ENCODE measurements around the gene TNFSF12.

The TNFSF12 gene

DNA sequence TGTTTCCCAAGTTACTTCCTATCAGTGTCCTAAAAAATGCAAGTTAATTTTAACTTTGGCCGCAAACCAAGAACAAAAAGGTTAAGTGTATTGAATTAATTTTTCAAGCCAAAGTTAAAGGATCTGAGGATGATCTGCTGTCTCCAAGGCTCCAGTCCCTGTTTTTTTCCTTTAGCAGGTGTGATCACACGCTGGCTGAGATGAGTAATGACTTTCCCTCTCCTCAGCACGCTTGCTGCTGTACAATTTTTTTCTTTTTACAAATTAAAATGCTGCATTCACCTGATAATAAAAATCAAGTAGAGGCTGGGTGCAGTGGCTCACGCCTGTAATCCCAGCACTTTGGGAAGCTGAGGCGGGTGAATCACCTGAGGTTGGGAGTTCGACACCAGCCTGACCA is 3.9 kb upstream of the TNFSF12 start:
- no peak for DNase-seq

DNA sequence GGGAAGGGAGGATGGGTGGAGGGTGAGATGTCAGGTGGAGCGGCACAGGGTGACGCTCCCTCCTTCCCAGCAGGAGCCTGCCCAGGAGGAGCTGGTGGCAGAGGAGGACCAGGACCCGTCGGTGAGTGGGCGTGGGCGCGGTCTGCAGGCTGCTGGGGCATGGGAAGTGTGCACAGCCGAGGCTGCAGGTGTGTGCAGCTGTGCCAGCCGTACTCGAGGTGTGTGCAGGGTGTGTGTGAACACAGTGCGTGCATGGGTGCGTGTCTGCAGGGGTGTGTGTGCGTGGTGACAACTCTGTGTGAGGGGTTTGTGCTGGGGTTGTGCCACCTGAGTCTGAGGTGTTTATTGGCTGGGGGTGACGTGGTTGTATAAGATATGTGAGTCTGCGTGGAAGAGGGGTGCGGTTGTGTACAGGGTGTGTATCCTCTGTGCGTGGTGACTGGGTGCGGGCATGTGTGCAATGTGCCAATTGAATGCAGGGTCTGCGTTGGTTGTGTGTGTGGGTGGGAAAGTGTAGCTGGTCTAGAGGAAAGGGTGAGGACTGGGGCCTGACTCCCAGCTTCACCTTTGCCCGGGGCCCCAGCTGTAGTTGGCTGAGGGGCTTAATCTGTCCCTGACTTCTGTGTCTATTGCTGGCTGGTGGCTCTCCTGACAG is 670 bp downstream of the TNFSF12 start:
- DNase-seq, result no peak

DNA sequence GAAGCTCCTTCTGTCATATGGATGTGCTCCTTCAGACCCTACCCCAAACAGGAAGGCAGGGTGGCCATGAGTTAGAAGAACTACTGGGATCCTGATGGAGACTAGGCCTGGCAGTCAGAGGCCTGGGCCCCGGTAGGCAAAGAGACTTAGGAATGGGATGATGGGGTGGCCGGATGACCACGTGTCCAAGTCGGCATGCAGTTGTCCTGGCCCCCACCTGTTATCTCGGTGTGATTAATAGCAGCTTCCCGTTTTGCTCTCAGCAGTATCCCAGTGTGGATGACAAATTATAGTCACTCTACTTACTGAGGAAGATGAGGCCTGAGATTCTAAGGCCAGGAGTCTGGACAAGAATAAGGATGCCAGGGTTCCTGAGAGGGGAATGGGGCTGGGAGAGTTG is 1.5 kb downstream of the TNFSF12 start:
- DNase-seq, result no peak

DNA sequence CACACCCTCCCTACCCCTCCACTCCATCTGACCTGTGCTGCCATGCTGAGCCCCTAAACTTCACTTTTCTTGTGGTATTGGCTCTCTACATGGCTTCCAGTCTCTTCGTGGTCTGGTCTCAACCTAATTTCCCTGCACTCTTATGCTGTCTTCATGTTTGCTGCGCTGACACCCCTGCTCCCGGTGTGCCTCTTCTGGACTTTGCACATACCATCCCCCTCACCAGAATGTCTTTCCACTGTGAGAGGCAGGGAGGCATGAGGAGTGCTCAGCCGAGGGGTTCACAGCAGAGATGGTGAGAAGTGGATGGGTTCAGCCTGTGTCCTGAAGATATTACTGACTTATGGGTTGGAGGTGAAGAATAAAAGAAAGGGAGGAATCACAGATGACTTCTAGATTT is 2.5 kb downstream of the TNFSF12 start:
- no peak for DNase-seq

DNA sequence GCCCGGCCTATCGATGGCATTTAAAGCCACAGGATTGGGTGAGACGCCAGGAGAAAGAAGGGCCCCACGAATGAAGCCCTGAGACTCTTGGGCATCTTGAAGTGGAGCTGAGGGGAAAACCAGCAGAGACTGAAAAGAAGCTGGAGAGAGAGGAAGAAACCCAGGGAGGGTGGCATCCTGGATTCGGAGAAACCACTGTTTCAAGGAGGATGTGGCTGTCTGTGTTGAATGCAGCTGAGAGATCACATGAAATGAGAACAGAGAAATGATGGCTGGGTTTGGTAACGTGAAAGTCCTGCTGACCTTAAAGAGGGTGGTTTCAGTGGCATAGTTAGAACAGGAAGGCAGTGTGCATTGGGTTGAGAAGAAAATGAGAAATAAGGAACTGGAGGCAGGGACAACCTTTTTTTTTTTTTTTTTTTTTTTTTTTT is 3.8 kb downstream of the TNFSF12 start:
- DNase-seq, result no peak

DNA sequence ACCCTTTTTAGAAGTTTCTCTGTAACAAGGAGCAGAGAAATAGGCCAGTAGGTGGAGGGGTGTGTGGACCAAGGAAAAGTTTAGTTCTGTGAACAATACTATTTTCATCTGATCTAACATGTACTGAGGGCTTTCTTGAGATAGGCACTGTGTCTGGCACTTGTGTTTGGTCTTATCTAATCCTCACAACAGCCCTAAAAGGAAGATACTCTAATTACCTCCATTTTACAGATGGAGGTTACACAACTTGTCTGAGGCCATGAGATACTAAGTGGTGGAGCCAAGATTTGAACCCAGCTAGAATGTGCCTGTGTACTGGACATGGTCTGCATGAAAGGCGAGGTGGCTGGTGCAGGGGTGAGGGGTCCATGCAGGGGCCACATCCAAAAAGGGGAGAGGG is 4.5 kb downstream of the TNFSF12 start:
- no peak for DNase-seq

DNA sequence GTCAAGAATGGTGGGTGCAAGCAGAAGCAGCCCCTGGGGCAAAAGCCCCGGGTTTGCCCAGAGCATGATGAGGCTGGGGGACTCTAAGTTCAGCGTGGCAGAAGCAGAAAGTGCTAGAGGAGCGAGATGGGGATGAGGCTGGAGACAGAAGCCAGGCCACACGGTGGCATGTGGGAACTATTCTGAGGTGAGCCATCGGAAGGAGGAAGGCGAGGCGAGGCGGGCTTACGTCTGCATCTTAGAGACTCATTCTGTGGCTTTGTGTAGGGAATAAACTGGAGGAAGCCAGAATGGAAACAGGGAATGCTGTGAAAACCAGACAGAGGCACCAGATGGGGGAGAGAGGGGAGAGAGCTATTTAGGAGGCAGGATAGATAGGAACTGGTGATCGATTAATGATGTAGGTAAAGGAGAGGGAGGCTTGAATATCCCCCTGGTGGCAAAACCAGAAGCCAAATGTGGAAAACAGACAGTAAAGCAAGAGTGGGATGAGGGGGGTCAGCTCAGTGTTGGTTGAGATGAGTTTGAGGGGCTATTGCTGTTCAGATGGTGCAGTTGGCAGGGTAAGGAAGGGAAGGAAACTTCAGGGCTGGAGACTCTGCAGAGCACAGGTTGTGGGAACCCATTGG is 6.6 kb downstream of the TNFSF12 start:
- DNase-seq, result no peak

DNA sequence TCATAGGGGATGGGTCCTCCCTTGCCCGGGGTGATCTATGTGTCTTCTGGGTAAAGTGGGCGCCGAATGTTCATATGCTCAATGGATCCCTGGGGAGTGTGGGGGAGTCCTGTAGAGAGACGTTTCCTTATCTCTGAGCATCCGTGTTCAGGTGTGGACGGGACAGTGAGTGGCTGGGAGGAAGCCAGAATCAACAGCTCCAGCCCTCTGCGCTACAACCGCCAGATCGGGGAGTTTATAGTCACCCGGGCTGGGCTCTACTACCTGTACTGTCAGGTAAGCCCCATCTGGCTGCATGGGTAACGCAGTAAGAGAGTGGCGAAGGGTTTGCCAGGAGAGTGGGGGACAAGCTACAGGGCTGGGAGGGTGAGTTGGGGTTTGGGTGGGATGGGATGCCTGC is 7.8 kb downstream of the TNFSF12 start:
- no peak for DNase-seq

DNA sequence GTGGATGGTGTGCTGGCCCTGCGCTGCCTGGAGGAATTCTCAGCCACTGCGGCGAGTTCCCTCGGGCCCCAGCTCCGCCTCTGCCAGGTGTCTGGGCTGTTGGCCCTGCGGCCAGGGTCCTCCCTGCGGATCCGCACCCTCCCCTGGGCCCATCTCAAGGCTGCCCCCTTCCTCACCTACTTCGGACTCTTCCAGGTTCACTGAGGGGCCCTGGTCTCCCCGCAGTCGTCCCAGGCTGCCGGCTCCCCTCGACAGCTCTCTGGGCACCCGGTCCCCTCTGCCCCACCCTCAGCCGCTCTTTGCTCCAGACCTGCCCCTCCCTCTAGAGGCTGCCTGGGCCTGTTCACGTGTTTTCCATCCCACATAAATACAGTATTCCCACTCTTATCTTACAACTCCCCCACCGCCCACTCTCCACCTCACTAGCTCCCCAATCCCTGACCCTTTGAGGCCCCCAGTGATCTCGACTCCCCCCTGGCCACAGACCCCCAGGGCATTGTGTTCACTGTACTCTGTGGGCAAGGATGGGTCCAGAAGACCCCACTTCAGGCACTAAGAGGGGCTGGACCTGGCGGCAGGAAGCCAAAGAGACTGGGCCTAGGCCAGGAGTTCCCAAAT is 8.4 kb downstream of the TNFSF12 start:
- no peak for DNase-seq

DNA sequence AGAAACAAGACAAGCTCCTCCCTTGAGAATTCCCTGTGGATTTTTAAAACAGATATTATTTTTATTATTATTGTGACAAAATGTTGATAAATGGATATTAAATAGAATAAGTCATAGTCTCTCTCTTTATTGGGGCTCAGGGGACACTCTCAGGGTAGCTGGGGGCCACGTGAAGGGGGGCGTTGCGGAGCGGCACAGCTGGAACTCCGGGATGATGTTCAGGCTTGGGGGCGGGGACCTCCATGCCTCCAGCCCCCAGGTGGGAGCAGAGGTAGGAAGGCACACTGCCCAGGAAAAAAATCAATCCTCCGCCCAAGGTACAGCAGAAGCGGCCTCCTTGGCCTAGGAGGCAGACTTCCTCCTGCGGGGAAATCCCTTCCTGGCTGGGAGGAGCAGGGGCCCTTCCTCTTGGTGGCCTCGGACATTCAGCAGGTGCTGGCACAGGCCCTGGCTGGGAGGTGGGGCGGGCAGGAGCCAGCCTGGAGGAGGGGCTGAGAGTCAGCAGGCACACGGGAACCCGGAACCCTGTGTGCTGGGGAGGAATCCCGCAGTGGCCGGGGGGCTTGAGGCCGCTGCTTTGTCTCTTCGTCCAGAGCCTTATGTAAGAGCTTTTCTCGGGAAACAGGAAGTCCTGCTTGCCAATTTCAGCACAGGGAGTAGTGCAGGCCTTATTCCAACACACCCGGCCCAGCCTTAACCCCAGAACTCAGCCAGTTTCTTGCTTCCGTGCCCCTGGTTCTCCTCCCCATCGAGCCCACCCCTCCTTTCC is 9.1 kb downstream of the TNFSF12 start:
- no peak for DNase-seq

DNA sequence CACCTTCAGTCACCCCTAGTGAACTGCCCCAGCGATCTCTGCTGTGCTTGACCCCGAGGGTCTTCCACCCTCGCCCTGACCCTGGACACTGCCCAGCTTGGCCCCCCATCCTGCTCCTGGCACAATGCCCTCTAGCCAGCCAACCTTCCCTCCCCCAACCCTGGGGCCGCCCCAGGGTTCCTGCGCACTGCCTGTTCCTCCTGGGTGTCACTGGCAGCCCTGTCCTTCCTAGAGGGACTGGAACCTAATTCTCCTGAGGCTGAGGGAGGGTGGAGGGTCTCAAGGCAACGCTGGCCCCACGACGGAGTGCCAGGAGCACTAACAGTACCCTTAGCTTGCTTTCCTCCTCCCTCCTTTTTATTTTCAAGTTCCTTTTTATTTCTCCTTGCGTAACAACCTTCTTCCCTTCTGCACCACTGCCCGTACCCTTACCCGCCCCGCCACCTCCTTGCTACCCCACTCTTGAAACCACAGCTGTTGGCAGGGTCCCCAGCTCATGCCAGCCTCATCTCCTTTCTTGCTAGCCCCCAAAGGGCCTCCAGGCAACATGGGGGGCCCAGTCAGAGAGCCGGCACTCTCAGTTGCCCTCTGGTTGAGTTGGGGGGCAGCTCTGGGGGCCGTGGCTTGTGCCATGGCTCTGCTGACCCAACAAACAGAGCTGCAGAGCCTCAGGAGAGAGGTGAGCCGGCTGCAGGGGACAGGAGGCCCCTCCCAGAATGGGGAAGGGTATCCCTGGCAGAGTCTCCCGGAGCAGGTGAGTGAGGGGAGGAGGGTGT is 9.9 kb downstream of the TNFSF12 start, which contains the start of gene TNFSF13:
Gene TNFSF13, plus strand, starts transcription at position 207 of the 776 bp plus-strand sequence. Its CDS starts 290 bp downstream, at position 497.
- no peak for DNase-seq

DNA sequence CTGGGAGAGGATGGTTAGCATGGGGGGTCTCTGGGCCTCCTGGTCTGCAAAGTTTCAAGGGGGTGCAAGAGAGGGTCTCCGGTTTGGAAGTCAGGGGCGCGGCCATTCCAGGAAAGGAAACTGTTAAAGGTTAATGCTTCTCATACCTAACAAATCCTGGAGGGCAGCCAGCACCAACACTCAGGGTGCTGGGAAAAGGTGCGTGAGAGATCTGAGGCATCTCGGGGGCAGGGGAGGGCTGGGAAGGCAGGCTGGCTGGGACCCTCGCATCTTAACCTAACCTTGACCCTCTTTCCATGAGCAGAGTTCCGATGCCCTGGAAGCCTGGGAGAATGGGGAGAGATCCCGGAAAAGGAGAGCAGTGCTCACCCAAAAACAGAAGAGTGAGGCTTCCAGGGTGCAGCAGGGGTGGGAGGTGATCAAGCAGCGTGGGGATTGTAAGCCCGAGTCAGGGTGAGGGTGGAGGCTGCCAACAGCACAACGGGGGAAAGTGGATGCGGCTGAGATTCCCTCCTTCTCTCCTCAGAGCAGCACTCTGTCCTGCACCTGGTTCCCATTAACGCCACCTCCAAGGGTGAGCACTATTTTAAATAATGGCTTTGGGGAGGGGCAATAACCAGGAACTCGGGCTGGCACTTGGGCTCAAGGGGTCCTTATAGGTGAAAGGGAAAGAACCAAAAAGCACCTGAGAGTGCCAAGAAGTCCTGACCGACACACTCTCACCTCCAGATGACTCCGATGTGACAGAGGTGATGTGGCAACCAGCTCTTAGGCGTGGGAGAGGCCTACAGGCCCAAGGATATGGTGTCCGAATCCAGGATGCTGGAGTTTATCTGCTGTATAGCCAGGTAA is 10.7 kb downstream of the TNFSF12 start:
- DNase-seq, result no peak

DNA sequence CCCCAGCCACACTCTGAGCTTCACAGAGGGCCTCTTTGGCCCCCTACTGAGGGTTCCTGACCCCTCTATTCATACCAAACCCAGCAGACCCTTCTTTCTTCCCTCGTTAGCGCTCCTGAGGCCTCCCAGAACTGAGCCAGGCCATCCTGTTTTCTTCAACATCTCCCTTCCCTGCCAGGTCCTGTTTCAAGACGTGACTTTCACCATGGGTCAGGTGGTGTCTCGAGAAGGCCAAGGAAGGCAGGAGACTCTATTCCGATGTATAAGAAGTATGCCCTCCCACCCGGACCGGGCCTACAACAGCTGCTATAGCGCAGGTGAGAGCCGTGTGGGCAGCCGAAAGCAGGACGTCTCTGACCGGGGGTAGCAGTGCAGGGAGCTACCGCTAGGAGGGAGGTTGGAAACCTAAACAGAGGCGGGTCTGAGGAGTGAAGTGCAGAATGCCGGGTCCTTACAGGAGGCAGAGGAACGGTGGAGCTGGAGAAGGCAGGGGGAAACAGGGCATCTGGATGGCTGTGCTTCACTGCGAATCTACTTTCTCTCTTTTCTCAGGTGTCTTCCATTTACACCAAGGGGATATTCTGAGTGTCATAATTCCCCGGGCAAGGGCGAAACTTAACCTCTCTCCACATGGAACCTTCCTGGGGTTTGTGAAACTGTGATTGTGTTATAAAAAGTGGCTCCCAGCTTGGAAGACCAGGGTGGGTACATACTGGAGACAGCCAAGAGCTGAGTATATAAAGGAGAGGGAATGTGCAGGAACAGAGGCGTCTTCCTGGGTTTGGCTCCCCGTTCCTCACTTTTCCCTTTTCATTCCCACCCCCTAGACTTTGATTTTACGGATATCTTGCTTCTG is 11.5 kb downstream of the TNFSF12 start:
- no peak for DNase-seq

DNA sequence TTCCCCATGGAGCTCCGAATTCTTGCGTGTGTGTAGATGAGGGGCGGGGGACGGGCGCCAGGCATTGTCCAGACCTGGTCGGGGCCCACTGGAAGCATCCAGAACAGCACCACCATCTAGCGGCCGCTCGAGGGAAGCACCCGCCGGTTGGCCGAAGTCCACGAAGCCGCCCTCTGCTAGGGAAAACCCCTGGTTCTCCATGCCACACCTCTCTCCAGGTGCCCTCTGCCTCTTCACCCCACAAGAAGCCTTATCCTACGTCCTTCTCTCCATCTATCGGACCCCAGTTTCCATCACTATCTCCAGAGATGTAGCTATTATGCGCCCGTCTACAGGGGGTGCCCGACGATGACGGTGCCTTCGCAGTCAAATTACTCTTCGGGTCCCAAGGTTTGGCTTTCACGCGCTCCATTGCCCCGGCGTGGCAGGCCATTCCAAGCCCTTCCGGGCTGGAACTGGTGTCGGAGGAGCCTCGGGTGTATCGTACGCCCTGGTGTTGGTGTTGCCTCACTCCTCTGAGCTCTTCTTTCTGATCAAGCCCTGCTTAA is 12.2 kb downstream of the TNFSF12 start:
- peak; percentile 77 for DNase-seq

DNA sequence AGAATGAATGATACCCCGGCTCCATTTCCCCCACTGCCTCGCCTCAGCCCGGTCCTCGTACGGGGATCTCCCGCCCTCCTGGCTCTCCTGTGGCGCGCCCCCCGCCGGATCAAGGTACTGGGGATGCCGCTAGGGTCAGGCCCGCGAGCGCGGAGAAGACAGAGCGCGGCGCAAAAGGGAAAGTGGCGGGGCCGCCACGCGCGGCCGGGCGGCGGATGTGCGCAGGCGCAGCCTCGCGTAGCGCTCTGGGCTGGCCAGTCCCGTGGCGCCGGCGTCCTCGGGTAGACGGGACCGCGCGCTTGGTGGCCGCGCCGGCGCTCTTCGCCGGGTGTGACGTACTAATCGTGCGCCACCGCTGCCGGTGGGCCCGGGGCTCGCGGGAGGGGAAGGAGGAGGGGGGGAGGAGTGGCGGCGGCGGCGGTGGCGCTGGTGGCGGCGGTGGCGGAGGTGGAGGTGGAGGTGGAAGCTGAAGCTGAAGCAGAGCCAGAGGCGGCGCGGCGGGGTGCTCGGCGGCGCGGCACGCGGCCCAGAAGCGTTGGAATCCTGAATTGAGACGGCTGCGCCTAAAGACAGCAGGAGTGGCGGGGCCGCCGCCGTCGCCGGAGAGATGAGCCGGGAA is 12.8 kb downstream of the TNFSF12 start, which contains the start of gene SENP3:
Gene SENP3, plus strand, starts transcription at position 331 of the 619 bp plus-strand sequence. CDS start 1,158 bp downstream, outside the sequence.
- peak; percentile 86 for DNase-seq

DNA sequence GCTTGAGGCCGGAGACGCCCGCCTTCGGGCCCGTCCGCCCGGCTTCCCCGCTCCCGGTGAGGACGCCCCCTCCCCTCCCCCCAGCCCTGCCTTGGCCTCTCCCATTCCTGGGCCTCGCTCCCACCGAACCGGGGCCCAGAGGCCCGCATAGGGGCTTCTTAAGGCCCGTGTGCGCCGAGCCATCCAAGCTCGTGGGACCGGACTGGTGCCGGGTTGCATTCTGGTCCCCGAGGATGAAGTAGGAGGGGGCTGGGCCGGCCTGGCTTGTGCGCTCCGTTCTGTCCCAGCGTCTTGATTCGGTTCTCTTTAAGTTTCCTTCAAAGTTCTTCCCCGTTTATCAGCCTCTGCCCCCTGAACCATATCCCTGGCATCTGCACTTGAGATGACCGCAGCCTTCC is 13.3 kb downstream of the TNFSF12 start:
- DNase-seq, result no peak

DNA sequence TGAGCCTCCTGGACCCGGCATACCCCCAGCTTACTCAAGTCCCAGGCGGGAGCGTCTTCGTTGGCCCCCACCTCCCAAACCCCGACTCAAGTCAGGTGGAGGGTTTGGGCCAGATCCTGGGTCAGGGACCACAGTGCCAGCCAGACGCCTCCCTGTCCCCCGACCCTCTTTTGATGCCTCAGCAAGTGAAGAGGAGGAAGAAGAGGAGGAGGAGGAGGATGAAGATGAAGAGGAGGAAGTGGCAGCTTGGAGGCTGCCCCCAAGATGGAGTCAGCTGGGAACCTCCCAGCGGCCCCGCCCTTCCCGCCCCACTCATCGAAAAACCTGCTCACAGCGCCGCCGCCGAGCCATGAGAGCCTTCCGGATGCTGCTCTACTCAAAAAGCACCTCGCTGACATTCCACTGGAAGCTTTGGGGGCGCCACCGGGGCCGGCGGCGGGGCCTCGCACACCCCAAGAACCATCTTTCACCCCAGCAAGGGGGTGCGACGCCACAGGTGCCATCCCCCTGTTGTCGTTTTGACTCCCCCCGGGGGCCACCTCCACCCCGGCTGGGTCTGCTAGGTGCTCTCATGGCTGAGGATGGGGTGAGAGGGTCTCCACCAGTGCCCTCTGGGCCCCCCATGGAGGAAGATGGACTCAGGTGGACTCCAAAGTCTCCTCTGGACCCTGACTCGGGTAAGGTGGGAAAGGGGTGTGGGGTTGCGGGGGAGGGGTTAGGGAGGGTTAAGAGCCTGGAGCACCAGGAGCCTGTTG is 14.4 kb downstream of the TNFSF12 start:
- no peak for DNase-seq

DNA sequence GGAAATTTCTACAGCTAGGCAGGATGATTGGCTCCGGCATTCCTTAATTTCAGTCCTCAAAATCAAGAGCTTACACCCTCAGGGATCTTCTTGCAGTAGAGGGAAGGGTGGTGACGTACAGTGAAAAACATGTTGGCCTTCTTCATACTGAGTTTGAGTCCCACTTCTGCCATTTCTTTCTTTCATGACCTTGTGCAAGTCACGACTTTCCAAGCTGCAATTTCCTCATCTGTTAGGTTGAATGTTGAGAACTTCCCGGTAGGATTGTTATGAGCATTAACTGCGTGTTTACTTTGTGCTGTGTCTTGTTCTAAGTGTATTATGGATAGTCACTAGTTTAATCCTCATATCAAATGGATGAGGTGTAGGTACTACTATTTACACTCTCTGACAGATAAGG is 20.7 kb downstream of the TNFSF12 start:
- DNase-seq, result no peak

DNA sequence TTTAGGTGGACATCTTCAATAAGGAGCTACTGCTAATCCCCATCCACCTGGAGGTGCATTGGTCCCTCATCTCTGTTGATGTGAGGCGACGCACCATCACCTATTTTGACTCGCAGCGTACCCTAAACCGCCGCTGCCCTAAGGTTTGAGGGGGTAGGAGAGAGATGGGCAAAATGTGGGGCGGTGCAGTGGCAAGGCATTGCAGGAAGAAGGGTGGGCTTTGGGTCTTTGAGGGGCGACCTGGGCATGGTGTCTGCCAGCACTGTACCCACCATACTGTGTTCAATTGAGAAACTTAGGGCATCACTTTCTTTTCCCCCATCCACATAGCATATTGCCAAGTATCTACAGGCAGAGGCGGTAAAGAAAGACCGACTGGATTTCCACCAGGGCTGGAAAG is 21.5 kb downstream of the TNFSF12 start:
- DNase-seq, result no peak
